HepG2 (cell line): ENCODE data around the gene C12orf42. TPM values are rescaled to one million over a fixed set of nuclear protein-coding genes. Genes with fewer than 3 reads are reported as not detected.

ENCODE experiments used
- ATAC-seq: fragments of 200-7000 bp; cut with Tn5 transposase; 3 replicates; pipeline ENCODE4 v1.9.1; 2020; ENCODE audit warnings: mild to moderate bottlenecking, moderate library complexity
- BruUV-seq: library from RNA; stranded (reverse); fragments of 400-500 nt; replicated peaks from 2 replicates; lab custom pipeline; 2021; lab: Mats Ljungman, UMichigan
- CTCF ChIA-PET: fragments of 300-600 bp; formaldehyde crosslinking; extraction: SDS; loops from one replicate; lab custom pipeline; 2021; ENCODE audit warnings: low total read pairs, inconsistent platforms, low intra/inter-chr PET ratio; lab: Yijun Ruan, JAX
- POLR2A ChIA-PET: fragments of 350-600 bp; sonication (Branson Sonifier 250); formaldehyde crosslinking; loops from one replicate; lab custom pipeline; 2020; ENCODE audit warnings: antibody characterized with exemption, inconsistent platforms; lab: Yijun Ruan, JAX
- DNase-seq: peaks from one replicate; pipeline ENCODE4 v3.0.0-alpha.2; 2015; ENCODE audit warnings: low spot score
- FAIRE-seq: peaks from 3 replicates; lab custom pipeline; 2011; peaks lifted over from hg19 to GRCh38; lab: Jason Lieb, UNC
- H2AFZ ChIP-seq: one replicate; pipeline ENCODE4 v1.6.1; 2011; ENCODE audit warnings: low read length, inconsistent platforms
- H3K27ac ChIP-seq: fragments of 300-600 bp; 3 replicates; pipeline ENCODE4 v1.8.0; 2011; ENCODE audit warnings: mixed run types, mild to moderate bottlenecking, mixed read lengths, low read length, inconsistent platforms; ENCODE audit not compliant: insufficient read depth; ENCODE audit errors: extremely low read length
- H3K27me3 ChIP-seq, 2 experiments: fragments of 200-600 bp in 1 of 2; 2 replicates in 1 of 2; 3 replicates in 1 of 2; pipeline versions ENCODE4 v1.6.0 to v1.8.0; 2011; ENCODE audit warnings: low read length in 2 of 2, mild to moderate bottlenecking in 2 of 2, moderate library complexity in 2 of 2, inconsistent platforms in 1 of 2; ENCODE audit not compliant: insufficient read depth in 2 of 2, control insufficient read depth in 1 of 2
- H3K36me3 ChIP-seq, 2 experiments: fragments of 200-600 bp in 1 of 2; replicated peaks in 1 of 2; 2 replicates in 1 of 2; 3 replicates in 1 of 2; pipeline versions ENCODE4 v1.5.1 to v1.8.0; 2011; ENCODE audit warnings: low read length in 2 of 2, inconsistent platforms in 1 of 2; ENCODE audit not compliant: insufficient read depth in 2 of 2, control insufficient read depth in 1 of 2
- H3K4me1 ChIP-seq: 2 replicates; pipeline ENCODE4 v1.5.1; 2012; ENCODE audit warnings: low read length, inconsistent platforms; ENCODE audit not compliant: insufficient read depth
- H3K4me2 ChIP-seq: 2 replicates; pipeline ENCODE4 v1.6.0; 2011; ENCODE audit warnings: low read depth, low read length, inconsistent platforms
- H3K4me3 ChIP-seq, 3 experiments: fragments of 200-600 bp in 1 of 3; sonication (generic), shearing (Covaris generic) in 1 of 3; replicated peaks in 1 of 3; 2 replicates each; pipeline ENCODE4 v1.5.1; 2011 to 2016; ENCODE audit warnings: low read length in 3 of 3, inconsistent platforms in 2 of 3, low read depth in 2 of 3, mild to moderate bottlenecking in 2 of 3, control low read depth in 1 of 3, mixed read lengths in 1 of 3; ENCODE audit not compliant: insufficient read depth in 1 of 3
- H3K79me2 ChIP-seq: one replicate; pipeline ENCODE4 v1.6.1; 2011; ENCODE audit warnings: low read length, inconsistent platforms; ENCODE audit not compliant: insufficient read depth
- H3K9ac ChIP-seq: 2 replicates; pipeline ENCODE4 v1.6.0; 2011; ENCODE audit warnings: mild to moderate bottlenecking, low read depth, low read length, inconsistent platforms; ENCODE audit not compliant: insufficient read depth
- H3K9me3 ChIP-seq: 2 replicates; pipeline ENCODE4 v1.5.1; 2012; ENCODE audit warnings: mild to moderate bottlenecking, low read length
- H4K20me1 ChIP-seq: 2 replicates; pipeline ENCODE4 v1.6.0; 2011; ENCODE audit warnings: inconsistent platforms, mild to moderate bottlenecking, low read length, moderate library complexity; ENCODE audit not compliant: insufficient read depth
- CREB1 ChIP-seq, 2 experiments: fragments of 450-650 bp in 1 of 2; IDR thresholded peaks; 2 replicates each; pipeline ENCODE4 v1.6.1; 2016 to 2017; ENCODE audit warnings: control low read depth in 1 of 2, mild to moderate bottlenecking in 1 of 2, missing compliant biosample characterization in 1 of 2, missing genetic modification characterization in 1 of 2
- DMAP1 ChIP-seq: IDR thresholded peaks from 2 replicates; pipeline ENCODE4 v1.6.1; 2016
- NONO ChIP-seq, 2 experiments: fragments of 450-650 bp in 1 of 2; sonication (generic) in 1 of 2; formaldehyde crosslinking in 1 of 2; IDR thresholded peaks in 1 of 2; conservative IDR thresholded peaks in 1 of 2; 2 replicates each; pipeline versions ENCODE4 v1.6.1 to v1.8.0; 2017 to 2022; ENCODE audit warnings: mild to moderate bottlenecking in 1 of 2, missing genetic modification reagents in 1 of 2, moderate library complexity in 1 of 2
- SETDB1 ChIP-seq: sonication (generic); formaldehyde crosslinking; IDR thresholded peaks from 2 replicates; pipeline ENCODE4 v1.5.1; 2020; ENCODE audit warnings: missing genetic modification reagents, mild to moderate bottlenecking, borderline replicate concordance
- SMARCE1 ChIP-seq: fragments of 450-650 bp; IDR thresholded peaks from 2 replicates; pipeline ENCODE4 v1.6.1; 2017; ENCODE audit warnings: borderline replicate concordance
- SRY ChIP-seq: sonication (generic); formaldehyde crosslinking; IDR thresholded peaks from 2 replicates; pipeline ENCODE4 v1.8.0; 2022; ENCODE audit warnings: mild to moderate bottlenecking, missing genetic modification reagents
- TEAD3 ChIP-seq: optimal IDR thresholded peaks from 2 replicates; pipeline ENCODE3; 2016; ENCODE audit warnings: borderline replicate concordance
- ZFP36L1 ChIP-seq: sonication (generic); formaldehyde crosslinking; IDR thresholded peaks from 2 replicates; pipeline ENCODE4 v1.8.0; 2022; ENCODE audit warnings: mild to moderate bottlenecking, missing genetic modification reagents, moderate library complexity
- ZNF160 ChIP-seq: sonication (generic); formaldehyde crosslinking; IDR thresholded peaks from 2 replicates; pipeline ENCODE4 v1.8.0; 2022; ENCODE audit warnings: mild to moderate bottlenecking, inconsistent platforms, missing genetic modification reagents
- ZNF232 ChIP-seq: sonication (generic); formaldehyde crosslinking; IDR thresholded peaks from 2 replicates; pipeline ENCODE4 v1.4.0; 2020; ENCODE audit warnings: missing genetic modification reagents, borderline replicate concordance
- ZNF3 ChIP-seq: IDR thresholded peaks from 2 replicates; pipeline ENCODE4 v1.7.0; 2017; ENCODE audit warnings: inconsistent platforms
- ZNF441 ChIP-seq: sonication (generic); formaldehyde crosslinking; IDR thresholded peaks from 2 replicates; pipeline ENCODE4 v1.7.0; 2021; ENCODE audit warnings: missing genetic modification reagents, borderline replicate concordance
- WGBS: methylation state at CpG from one replicate; pipeline ENCODE4 v1.1.6; 2017; ENCODE audit warnings: low lambda C conversion rate; 5-methylcytosine and 5-hydroxymethylcytosine counted together
- in situ Hi-C: cut with HindIII; loops from 2 replicates; pipeline ENCODE4 v1.10.0; 2017; ENCODE audit warnings: low pct_unique_long_range_greater_than_20kb; ENCODE audit not compliant: extremely low pct_ligation_motif_present
- intact Hi-C: fragments of 100-400 bp; cut with micrococcal nuclease; formaldehyde crosslinking; loops from one replicate; pipeline ENCODE4 v1.10.0; 2022; ENCODE audit not compliant: unreplicated experiment
- polyA plus RNA-seq, 8 experiments: library from polyadenylated mRNA; depleted of rRNA in 3 of 8; stranded (reverse) in 7 of 8; unstranded in 1 of 8; fragments of >200 nt; fragmentation: Illumina TruSeq in 4 of 8; extraction: Trizol in 4 of 8; gene quantifications; 2 replicates each; pipeline versions ENCODE4 v1.2.1 to v1.2.3, GENCODE V29; 2011 to 2016; ENCODE audit warnings: low read depth in 4 of 8, missing spikeins in 1 of 8, mixed read lengths in 1 of 8; ENCODE audit not compliant: insufficient read depth in 1 of 8
- total RNA-seq, 5 experiments: library from RNA; depleted of rRNA; stranded (reverse); fragments of >200 nt; fragmentation: Illumina TruSeq; extraction: Trizol; gene quantifications; 2 replicates each; pipeline ENCODE4 v1.2.3, GENCODE V29; 2016; ENCODE audit warnings: low read depth in 1 of 5
- TF ChIP-seq, protein P1 (sequence below): IDR thresholded peaks from 2 replicates; pipeline ENCODE4 v1.6.1; 2016; ENCODE audit warnings: mild to moderate bottlenecking
- TF ChIP-seq, protein P2 (sequence below): sonication (generic); formaldehyde crosslinking; IDR thresholded peaks from 2 replicates; pipeline ENCODE4 v1.8.0; 2022; ENCODE audit warnings: missing genetic modification reagents, mild to moderate bottlenecking, borderline replicate concordance
- TF ChIP-seq, protein P3 (sequence below): sonication (generic); formaldehyde crosslinking; IDR thresholded peaks from 2 replicates; pipeline ENCODE4 v1.4.0; 2020; ENCODE audit warnings: missing genetic modification reagents, borderline replicate concordance
- TF ChIP-seq, protein P4 (sequence below): sonication (generic); formaldehyde crosslinking; IDR thresholded peaks from 2 replicates; pipeline ENCODE4 v1.5.0; 2020; ENCODE audit warnings: missing genetic modification reagents
- TF ChIP-seq, protein P5 (sequence below): sonication (generic); formaldehyde crosslinking; IDR thresholded peaks from 2 replicates; pipeline ENCODE4 v1.5.0; 2020; ENCODE audit warnings: missing genetic modification reagents

The C12orf42 gene
- total and polyA plus RNA-seq, 2 of the 13 experiments (the other 11 are each of a cell fraction or from before 2014, with no cell fraction given) = not detected

DNA sequence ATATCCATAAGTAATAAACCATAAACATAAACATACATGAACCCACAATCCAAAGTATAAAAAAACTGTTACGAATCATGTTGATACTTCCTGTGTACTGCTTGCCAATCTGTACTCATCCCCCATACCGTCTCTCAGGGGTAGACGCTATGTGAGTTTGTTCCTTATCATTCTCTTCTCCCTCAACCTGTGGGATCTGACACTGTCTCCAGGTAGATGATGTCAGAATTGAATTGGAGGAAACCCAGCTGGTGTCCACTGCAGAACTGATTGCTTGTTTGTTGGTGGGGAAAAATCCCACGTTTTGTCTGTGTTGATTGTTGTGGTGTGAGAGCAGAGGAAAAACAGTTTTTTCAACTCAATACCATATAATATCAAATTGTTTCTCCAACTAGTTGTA, 50.8 kb downstream of the C12orf42 start:
- POLR2A ChIA-PET = no interaction called here
- ATAC-seq = no peak
- TF ChIP-seq SMARCE1 (no peak), ZNF160 (CRISPR knock-in tag) (no peak), SRY (CRISPR knock-in tag) (no peak), DMAP1 (CRISPR knock-in tag) (no peak), SETDB1 (CRISPR knock-in tag) (no peak), NONO (IDR thresholded peaks at IDR 0.05) (no peak), NONO (CRISPR knock-in tag; conservative IDR thresholded peaks at IDR 0.05) (no peak), ZFP36L1 (CRISPR knock-in tag) (no peak), TEAD3 (CRISPR knock-in tag) (no peak), ZNF441 (CRISPR knock-in tag) (no peak), ZNF232 (CRISPR knock-in tag) (no peak), ZNF3 (CRISPR knock-in tag) (no peak), CREB1 (IDR thresholded peaks at IDR 0.05) (no peak), CREB1 (CRISPR knock-in tag; IDR thresholded peaks at IDR 0.05) (no peak)
- TF ChIP-seq, protein P1, sequence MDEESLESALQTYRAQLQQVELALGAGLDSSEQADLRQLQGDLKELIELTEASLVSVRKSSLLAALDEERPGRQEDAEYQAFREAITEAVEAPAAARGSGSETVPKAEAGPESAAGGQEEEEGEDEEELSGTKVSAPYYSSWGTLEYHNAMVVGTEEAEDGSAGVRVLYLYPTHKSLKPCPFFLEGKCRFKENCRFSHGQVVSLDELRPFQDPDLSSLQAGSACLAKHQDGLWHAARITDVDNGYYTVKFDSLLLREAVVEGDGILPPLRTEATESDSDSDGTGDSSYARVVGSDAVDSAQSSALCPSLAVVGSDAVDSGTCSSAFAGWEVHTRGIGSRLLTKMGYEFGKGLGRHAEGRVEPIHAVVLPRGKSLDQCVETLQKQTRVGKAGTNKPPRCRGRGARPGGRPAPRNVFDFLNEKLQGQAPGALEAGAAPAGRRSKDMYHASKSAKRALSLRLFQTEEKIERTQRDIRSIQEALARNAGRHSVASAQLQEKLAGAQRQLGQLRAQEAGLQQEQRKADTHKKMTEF (CRISPR knock-in tag) = no peak
- TF ChIP-seq, protein P2, sequence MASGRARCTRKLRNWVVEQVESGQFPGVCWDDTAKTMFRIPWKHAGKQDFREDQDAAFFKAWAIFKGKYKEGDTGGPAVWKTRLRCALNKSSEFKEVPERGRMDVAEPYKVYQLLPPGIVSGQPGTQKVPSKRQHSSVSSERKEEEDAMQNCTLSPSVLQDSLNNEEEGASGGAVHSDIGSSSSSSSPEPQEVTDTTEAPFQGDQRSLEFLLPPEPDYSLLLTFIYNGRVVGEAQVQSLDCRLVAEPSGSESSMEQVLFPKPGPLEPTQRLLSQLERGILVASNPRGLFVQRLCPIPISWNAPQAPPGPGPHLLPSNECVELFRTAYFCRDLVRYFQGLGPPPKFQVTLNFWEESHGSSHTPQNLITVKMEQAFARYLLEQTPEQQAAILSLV (CRISPR knock-in tag) = no peak
- TF ChIP-seq, protein P3, sequence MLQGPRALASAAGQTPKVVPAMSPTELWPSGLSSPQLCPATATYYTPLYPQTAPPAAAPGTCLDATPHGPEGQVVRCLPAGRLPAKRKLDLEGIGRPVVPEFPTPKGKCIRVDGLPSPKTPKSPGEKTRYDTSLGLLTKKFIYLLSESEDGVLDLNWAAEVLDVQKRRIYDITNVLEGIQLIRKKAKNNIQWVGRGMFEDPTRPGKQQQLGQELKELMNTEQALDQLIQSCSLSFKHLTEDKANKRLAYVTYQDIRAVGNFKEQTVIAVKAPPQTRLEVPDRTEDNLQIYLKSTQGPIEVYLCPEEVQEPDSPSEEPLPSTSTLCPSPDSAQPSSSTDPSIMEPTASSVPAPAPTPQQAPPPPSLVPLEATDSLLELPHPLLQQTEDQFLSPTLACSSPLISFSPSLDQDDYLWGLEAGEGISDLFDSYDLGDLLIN (CRISPR knock-in tag) = no peak
- TF ChIP-seq, protein P4, sequence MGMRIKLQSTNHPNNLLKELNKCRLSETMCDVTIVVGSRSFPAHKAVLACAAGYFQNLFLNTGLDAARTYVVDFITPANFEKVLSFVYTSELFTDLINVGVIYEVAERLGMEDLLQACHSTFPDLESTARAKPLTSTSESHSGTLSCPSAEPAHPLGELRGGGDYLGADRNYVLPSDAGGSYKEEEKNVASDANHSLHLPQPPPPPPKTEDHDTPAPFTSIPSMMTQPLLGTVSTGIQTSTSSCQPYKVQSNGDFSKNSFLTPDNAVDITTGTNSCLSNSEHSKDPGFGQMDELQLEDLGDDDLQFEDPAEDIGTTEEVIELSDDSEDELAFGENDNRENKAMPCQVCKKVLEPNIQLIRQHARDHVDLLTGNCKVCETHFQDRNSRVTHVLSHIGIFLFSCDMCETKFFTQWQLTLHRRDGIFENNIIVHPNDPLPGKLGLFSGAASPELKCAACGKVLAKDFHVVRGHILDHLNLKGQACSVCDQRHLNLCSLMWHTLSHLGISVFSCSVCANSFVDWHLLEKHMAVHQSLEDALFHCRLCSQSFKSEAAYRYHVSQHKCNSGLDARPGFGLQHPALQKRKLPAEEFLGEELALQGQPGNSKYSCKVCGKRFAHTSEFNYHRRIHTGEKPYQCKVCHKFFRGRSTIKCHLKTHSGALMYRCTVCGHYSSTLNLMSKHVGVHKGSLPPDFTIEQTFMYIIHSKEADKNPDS = no peak
- TF ChIP-seq, protein P5, sequence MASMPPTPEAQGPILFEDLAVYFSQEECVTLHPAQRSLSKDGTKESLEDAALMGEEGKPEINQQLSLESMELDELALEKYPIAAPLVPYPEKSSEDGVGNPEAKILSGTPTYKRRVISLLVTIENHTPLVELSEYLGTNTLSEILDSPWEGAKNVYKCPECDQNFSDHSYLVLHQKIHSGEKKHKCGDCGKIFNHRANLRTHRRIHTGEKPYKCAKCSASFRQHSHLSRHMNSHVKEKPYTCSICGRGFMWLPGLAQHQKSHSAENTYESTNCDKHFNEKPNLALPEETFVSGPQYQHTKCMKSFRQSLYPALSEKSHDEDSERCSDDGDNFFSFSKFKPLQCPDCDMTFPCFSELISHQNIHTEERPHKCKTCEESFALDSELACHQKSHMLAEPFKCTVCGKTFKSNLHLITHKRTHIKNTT (CRISPR knock-in tag) = no peak
- intact Hi-C loops (no loop called here), in situ Hi-C loops (no loop called here)
- DNase-seq = no peak
- CTCF ChIA-PET = no interaction called here
- H3K79me2 ChIP-seq = no peaks in the 10 kb centered on the region
- no peak overlapping the region for H2AFZ ChIP-seq
- FAIRE-seq = no peak
- 8% methylated on average over 4 of the region's 4 CpGs for WGBS
- H4K20me1 ChIP-seq = no peaks in the 10 kb centered on the region
- H3K27ac ChIP-seq = no peak overlapping the region
- no peaks in the 10 kb centered on the region for H3K27me3 ChIP-seq
- no TSS peak for BruUV-seq
- H3K9ac ChIP-seq = no peak overlapping the region
- H3K36me3 ChIP-seq = no peaks in the 10 kb centered on the region
- no peaks in the 10 kb centered on the region for H3K4me1 ChIP-seq
- no peaks in the 10 kb centered on the region for H3K9me3 ChIP-seq
- H3K4me2 ChIP-seq = no peak overlapping the region
- H3K4me3 ChIP-seq = no peak overlapping the region
